SK-N-MC (cell line): Measurements from ENCODE around the gene PPCDC.

Experiments used
- DNase-seq: peaks from one replicate; pipeline ENCODE4 v3.0.0-alpha.2; 2011; ENCODE audit warnings: low read depth, low spot score
- H3K27ac ChIP-seq: fragments of 200-600 bp; sonication (generic); 2 replicates; pipeline ENCODE4 v1.5.1; 2016; ENCODE audit warnings: mixed run types
- H3K36me3 ChIP-seq: fragments of 200-600 bp; sonication (generic); 2 replicates; pipeline ENCODE4 v1.6.1; 2017; ENCODE audit warnings: antibody characterized with exemption, low read length, mixed read lengths; ENCODE audit not compliant: insufficient read depth
- H3K4me3 ChIP-seq: fragments of 200-600 bp; sonication (generic); 2 replicates; pipeline ENCODE4 v1.5.1; 2016
- H3K9ac ChIP-seq: fragments of 200-600 bp; sonication (generic); 2 replicates; pipeline ENCODE4 v1.8.0; 2017; ENCODE audit warnings: mixed run types, mixed read lengths; ENCODE audit not compliant: insufficient read length
- H3K9me3 ChIP-seq: fragments of 200-600 bp; sonication (generic); 2 replicates; pipeline ENCODE4 v1.6.1; 2017; ENCODE audit warnings: low read depth, mild to moderate bottlenecking, antibody characterized with exemption, low read length, moderate library complexity, mixed read lengths
- EZH2 ChIP-seq: fragments of 200-600 bp; sonication (generic); IDR thresholded peaks from one replicate; pipeline ENCODE4 v1.6.1; 2017; ENCODE audit warnings: antibody characterized with exemption
- FOXP2 ChIP-seq: optimal IDR thresholded peaks from 2 replicates; pipeline ENCODE3; 2011; ENCODE audit warnings: mild to moderate bottlenecking, moderate library complexity; ENCODE audit not compliant: insufficient read depth; ENCODE audit errors: extremely low read length, control extremely low read depth
- POLR2AphosphoS5 ChIP-seq: IDR thresholded peaks from 2 replicates; pipeline ENCODE4 v1.6.1; 2012; ENCODE audit warnings: mild to moderate bottlenecking, low read depth, low read length, borderline replicate concordance

PPCDC gene

GRCh38 chr15:75002398-75002797, 21.0 kb upstream of the PPCDC start:
- Histone ChIP-seq H3K27ac (no peak overlapping the region), H3K9me3 (no peaks in the 10 kb centered on the region), H3K36me3 (no peaks in the 10 kb centered on the region), H3K4me3 (no peak overlapping the region), H3K9ac (no peak overlapping the region)
- TF ChIP-seq POLR2AphosphoS5 (no peak), FOXP2 (no peak), EZH2 (no peak)
- no peak for DNase-seq

DNA sequence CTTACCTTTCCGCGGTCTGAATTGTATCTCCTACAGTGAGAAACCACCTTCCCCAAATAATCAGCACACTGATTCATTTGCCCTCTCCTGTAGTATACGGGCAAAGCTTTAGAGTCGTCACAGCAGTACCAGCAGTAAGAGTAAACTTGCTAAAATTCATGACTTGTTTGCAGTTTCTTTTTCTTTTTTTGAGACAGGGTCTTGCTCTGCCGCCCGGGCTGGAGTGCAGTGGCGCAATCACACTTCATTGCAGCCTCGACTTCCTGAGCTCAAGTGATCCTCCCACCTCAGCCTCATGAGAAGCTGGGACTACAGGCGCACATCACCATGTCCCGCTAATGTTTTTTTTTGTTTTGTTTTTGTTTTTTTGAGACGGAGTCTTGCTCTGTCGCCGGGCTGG, 16.2 kb upstream of the PPCDC start:
- Histone ChIP-seq H3K9me3 (no peaks in the 10 kb centered on the region), H3K9ac (no peak overlapping the region), H3K27ac (no peak overlapping the region), H3K4me3 (no peak overlapping the region), H3K36me3 (no peaks in the 10 kb centered on the region)
- DNase-seq = no peak
- no peak for TF ChIP-seq POLR2AphosphoS5
- no peak for TF ChIP-seq EZH2
- TF ChIP-seq FOXP2 = no peak

DNA sequence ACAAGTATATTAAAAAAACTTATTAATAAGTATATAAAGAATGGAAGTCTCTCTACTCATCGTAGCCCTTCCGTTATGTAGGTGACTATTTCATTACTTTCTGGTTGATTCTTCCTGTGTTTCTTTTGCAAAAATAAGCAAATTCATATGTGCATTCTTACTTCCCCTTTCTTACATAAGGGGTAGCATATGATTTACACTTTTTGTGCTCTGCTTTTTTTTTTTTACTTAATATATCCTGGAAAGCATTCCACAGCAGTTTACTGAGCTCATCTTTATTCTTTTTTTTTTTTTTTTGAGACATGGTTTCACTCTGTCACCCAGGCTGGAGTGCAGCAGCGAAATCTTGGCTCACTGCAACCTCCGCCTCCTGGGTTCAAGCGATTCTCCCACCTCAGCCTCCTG, 15.2 kb upstream of the PPCDC start:
- Histone ChIP-seq H3K4me3 (no peak overlapping the region), H3K9me3 (no peaks in the 10 kb centered on the region), H3K9ac (no peak overlapping the region), H3K27ac (no peak overlapping the region), H3K36me3 (no peaks in the 10 kb centered on the region)
- DNase-seq = no peak
- TF ChIP-seq EZH2 (no peak), FOXP2 (no peak), POLR2AphosphoS5 (no peak)

GRCh38 chr15:75008629-75009326, 14.6 kb upstream of the PPCDC start:
- no peak overlapping the region for H3K4me3 ChIP-seq
- H3K9me3 ChIP-seq = no peaks in the 10 kb centered on the region
- TF ChIP-seq POLR2AphosphoS5 = no peak
- no peak for TF ChIP-seq FOXP2
- TF ChIP-seq EZH2 = no peak
- no peaks in the 10 kb centered on the region for H3K36me3 ChIP-seq
- H3K9ac ChIP-seq = no peak overlapping the region
- no peak for DNase-seq
- H3K27ac ChIP-seq = no peak overlapping the region

DNA sequence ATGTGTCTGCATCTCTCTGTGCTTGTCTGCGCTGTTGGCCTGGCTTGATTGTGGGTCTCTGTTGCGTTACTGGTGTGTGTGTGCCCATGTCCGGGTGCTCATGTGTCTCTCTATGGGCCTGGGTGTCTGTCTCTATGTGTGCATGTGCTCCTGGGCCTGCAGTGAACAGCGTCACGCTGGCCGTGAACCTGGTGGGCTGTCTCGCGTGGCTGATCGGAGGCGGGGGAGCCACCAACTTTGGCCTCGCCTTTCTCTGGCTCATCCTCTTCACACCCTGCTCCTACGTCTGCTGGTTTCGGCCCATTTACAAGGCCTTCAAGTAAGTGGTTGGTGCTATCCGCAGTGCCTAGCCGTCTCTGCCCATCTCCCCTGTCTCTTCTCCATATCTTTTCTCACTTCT, 7.0 kb upstream of the PPCDC start:
- H3K27ac ChIP-seq = no peak overlapping the region
- H3K9ac ChIP-seq = no peak overlapping the region
- no peak for DNase-seq
- H3K9me3 ChIP-seq = no peaks in the 10 kb centered on the region
- TF ChIP-seq EZH2 (no peak), FOXP2 (no peak), POLR2AphosphoS5 (no peak)
- no peak overlapping the region for H3K4me3 ChIP-seq
- no peaks in the 10 kb centered on the region for H3K36me3 ChIP-seq

GRCh38 chr15:75019916-75020315, 3.5 kb upstream of the PPCDC start:
- Histone ChIP-seq H3K36me3 (no peaks in the 10 kb centered on the region), H3K27ac (no peak overlapping the region), H3K4me3 (no peak overlapping the region), H3K9me3 (no peaks in the 10 kb centered on the region), H3K9ac (no peak overlapping the region)
- TF ChIP-seq FOXP2 (no peak), EZH2 (no peak), POLR2AphosphoS5 (no peak)
- DNase-seq = no peak

DNA sequence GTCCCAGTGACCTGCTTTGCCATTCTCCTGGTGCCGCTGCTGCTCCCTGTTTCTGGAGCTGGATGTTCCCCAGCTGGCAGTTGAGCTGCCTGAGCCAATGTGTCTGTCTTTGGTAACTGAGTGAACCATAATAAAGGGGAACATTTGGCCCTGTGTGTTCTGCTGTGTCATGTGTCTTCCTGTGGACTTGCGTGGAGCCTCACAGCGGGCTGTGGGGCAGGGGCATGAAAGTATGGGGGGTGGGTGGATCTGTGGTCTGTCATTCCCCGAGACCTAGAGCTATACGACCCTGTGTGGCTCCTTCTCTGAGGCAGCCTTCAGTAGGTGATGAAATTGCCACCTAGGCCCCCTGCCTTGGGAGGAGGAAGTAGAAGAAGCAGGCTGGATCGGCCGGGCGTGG, 2.0 kb upstream of the PPCDC start:
- H3K27ac ChIP-seq = no peak overlapping the region

GRCh38 chr15:75022783-75023180, 608 bp upstream of the PPCDC start:
- no peak for DNase-seq
- Histone ChIP-seq H3K9ac (peak overlapping the region; percentile 100), H3K4me3 (peak overlapping the region; percentile 96; the same call in 1 of the 2 replicates), H3K36me3 (no peaks in the 10 kb centered on the region), H3K9me3 (no peaks in the 10 kb centered on the region), H3K27ac (peak overlapping the region; percentile 2; the same call in 1 of the 2 replicates)
- no peak for TF ChIP-seq EZH2
- TF ChIP-seq FOXP2 = no peak
- no peak for TF ChIP-seq POLR2AphosphoS5

More for the DNA sequence above, 2.0 kb upstream of the PPCDC start:
- Histone ChIP-seq H3K9ac (no peak overlapping the region), H3K36me3 (no peaks in the 10 kb centered on the region), H3K4me3 (no peak overlapping the region), H3K9me3 (no peaks in the 10 kb centered on the region)
- no peak for DNase-seq
- no peak for TF ChIP-seq EZH2
- no peak for TF ChIP-seq POLR2AphosphoS5
- TF ChIP-seq FOXP2 = no peak
